GM15510 (cell line): Measurements from ENCODE around the gene ALDH1L2.

ENCODE experiments used
- POLR2A ChIP-seq: IDR thresholded peaks from 3 replicates; pipeline ENCODE4 v1.6.1; 2011; ENCODE audit warnings: borderline replicate concordance; ENCODE audit not compliant: insufficient read length; ENCODE audit errors: extremely low read depth

The ALDH1L2 gene

DNA sequence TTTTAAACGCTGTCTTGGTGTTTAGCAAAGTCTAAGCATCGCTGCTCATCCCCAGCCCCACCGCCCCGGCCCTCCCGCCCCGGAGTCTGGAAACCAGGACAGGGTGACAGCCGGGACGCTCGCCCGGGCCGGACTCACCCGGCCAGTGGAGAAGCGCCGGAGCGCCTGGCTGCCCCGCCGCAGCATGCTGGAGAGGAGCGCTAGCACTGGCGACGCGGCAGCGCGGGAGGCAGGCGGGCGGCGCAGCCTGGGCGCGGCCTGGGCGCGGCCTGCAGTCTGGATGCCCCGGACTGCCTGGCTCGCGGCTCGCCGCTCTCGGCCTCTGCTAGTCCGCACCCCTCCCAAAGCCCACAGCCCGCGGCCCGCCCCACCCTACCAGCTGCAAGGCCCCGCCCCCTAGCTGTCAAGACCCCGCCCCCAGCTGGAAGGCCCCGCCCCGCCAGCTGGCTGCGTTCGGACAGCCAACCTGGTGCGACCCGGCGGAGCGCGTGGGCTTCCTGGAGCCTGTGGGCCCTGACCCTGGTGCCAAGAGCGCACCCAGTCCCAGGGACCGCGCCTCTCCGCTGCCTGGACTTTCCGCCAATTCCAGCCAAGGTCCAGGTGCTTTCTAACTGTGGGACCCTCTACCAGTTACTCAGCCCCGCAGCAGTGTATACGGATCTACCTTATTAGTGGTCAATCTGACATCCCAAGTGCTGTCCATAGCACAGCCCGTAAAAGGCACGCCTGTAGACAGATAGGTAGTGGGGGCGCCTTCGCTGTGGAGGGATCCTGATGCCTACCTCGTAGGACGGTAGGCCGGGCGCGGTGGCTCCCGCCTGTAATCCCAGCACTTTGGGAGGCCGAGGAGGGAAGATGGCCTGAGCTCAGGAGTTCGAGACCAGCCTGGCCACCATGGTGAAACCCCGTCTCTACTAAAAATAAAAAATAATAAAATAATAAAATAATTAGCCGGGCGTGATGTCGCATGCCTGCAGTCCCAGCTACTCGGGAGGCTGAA lies at the start of gene ALDH1L2:
Gene ALDH1L2 (minus strand): TSS at position 208 of the 1,000 bp plus-strand sequence. CDS start 22 bp downstream, at position 186.
- TF ChIP-seq POLR2A: peak; percentile 78

- no peak for TF ChIP-seq POLR2A
These were observed 36.3 kb upstream of the ALDH1L2 start for GRCh38 chr12:105120551-105120950.

DNA sequence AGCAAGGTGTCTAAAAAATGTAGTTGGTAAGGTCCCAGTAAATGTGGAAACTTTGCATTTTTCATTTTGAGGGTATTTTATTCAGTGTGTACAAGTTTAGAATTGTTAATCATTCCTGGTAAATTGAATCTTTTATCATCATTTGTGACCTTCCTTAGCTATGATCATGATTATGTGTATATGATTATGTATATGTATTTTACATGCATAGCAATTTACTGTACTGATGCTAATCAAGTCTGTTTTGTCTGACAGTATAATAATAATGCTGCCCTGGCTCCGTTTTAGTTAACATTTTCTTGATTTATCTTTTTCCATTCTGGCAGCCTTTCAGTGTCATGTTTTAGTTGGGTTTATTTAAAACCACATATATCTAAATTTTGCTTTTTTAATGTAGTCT lies 32.7 kb upstream of the ALDH1L2 start:
- TF ChIP-seq POLR2A: no peak

DNA sequence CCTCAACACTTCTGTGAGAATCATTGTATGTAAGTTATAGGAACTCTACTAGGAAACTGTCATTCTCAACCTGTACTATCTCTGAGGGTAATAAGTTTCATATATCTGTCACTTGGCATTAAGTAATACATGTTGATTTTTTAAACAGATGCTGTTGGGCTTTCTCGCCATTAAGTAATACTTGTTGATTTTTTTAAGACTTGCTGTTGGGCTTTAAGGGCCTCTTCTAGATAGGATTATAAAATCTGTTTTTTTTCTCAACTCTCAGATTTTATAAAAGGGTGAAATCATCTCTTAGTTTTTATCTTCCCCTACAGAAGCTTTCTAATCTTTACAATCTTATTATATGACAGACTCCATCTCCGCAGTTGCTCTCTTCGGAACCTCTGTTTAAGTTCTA lies 28.8 kb upstream of the ALDH1L2 start:
- TF ChIP-seq POLR2A: no peak

DNA sequence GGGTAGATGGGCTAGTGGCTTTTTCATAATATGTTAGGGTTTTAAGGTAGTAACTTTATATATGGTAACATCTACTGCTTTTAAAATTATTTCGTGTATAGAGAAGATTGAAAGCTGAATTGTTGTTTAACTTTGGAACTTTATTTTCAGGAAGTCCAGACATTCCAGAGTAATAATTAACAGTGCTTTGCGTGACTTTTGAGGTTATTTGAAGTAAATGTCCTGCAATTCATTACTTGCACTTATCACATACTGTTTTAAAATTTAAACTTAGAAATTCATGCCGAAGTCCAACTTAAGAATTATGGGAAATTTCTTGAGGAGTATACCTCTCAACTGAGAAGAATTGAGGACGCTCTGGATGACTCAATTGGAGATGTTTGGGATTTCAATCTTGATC lies 26.6 kb upstream of the ALDH1L2 start:
- TF ChIP-seq POLR2A: no peak

- TF ChIP-seq POLR2A: no peak
These were observed 25.4 kb upstream of the ALDH1L2 start for GRCh38 chr12:105109465-105110212.

DNA sequence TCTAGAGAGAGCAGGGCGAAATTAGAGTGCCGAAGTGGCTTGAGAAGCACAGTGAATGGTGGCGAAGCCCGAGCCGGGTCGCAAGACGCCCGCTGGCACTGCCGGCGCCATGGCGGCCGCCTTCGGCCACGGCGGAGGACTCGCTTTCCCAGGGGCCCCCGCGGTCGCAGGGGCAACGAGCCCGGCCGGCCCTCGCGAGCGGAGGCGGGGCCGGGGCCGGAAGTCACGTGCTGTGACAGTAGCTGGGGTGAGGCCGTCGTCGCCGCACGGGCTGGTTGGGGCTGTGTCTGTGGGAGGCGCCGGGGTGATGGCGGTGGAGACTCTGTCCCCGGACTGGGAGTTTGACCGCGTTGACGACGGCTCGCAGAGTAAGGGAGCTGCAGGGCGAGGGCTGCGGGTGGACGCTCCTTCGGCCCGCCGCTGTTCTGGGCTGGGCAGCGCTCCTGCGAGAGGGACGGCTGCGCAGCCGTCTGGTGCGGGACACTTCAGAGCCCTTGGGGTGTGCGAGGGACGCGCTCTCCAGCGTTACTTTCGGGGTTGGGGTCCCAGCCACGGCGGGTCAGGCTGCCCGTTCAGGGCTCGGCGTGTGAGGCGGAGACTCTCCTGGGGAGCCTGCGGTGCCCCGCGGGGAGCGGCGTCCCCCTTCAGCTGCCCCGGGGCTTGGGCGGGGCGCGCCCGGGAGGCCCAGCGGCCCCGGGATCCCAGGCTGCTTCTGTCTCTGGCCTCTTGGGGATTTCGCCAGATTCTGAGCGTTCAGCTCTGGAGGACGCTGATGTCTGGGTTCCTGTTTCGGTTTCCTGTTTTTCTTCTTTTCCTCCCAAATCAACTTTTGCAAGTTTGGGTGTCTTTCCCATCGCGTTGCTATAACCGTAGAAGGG lies 23.5 kb upstream of the ALDH1L2 start, which contains the start of gene WASHC4:
Gene WASHC4 (plus strand): TSS at position 238 of the 878 bp plus-strand sequence. CDS start 70 bp downstream, at position 308.
- peak; percentile 99 for TF ChIP-seq POLR2A

DNA sequence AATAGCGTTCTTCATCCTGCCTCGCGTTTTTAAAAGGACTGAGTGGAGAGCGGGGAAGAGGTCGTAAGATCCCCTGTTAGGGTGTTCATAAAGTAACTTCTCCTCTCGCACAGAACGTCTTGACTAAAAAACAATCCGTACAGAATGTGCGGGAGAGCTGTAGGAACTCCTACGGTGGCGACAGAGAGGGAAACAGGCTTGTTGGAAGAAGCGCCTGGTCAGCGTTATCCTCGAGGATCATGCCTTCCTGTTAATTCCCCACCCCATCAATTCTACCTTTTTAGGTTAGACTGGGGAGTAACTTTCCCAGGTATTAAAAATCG lies 22.9 kb upstream of the ALDH1L2 start:
- no peak for TF ChIP-seq POLR2A

DNA sequence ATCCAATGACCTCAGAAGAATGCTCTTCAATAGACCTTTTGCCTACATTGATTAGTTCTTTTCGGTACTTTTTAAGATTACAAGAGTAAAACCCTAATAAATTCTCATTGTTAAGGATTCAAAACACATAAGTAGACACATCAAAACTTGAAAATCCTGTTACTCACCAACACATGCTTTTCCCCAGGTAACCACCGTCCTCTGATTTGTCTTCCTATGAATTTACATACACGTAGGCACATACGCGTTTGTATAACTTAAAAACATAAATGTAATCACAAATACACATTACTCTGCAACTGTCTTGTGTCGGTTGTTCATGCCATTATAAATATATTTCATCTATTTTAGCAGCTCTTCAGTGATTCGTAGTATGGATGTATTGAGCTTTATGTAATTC lies 22.4 kb upstream of the ALDH1L2 start:
- no peak for TF ChIP-seq POLR2A

DNA sequence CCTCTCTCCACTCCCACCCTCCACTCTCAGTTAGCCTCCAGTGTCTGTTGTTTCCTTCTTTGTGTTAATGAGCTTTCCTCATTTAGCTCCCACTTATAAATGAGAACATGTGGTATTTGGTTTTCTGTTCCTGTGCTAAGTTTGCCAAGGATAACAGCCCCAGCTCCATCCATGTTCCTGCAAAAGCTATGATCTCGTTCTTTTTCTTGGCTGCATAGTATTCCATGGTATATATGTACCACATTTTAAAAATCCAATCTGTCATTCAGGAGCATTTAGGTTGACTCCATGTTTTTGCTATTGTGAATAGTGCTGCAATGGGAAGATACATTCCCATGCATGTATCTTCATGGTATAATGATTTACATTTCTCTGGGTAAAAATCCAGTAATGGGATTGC lies 20.5 kb upstream of the ALDH1L2 start:
- no peak for TF ChIP-seq POLR2A

DNA sequence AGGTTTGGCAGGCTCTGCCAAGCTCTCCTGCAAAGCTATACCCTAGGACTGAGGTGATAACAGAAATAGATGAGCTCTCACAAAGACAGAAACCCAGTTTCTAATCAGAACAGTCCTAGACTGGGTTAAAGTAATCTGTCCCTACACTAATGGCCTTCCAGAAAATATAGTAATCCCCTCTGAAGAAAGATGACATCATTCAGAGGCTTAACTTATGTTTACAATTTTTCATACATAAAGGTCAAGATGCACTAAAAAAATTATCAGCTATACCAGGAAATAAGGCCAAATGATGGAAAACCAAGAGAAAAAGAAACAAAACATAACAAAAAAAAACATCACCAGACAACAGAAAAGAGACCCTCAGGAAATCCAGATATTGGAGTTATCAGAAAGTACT lies 18.4 kb upstream of the ALDH1L2 start:
- no peak for TF ChIP-seq POLR2A

DNA sequence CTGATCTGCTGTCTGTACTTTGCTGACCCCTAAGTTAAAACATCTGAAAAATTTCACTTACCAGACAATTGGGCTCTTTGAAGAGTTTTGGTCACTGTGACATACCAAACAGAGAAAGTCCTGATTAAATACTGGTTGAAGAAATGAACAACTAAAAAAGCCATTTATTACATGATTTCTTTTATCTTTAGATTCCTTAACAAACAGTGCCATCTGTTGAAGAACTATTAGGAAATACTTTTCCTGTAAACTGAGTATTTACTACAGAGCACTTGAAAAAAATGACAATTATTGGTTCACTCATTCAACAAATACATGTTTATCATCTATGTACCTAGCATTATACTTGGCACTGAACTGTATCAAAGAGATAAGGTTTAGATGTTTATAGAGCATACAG lies 16.7 kb upstream of the ALDH1L2 start:
- TF ChIP-seq POLR2A: no peak

DNA sequence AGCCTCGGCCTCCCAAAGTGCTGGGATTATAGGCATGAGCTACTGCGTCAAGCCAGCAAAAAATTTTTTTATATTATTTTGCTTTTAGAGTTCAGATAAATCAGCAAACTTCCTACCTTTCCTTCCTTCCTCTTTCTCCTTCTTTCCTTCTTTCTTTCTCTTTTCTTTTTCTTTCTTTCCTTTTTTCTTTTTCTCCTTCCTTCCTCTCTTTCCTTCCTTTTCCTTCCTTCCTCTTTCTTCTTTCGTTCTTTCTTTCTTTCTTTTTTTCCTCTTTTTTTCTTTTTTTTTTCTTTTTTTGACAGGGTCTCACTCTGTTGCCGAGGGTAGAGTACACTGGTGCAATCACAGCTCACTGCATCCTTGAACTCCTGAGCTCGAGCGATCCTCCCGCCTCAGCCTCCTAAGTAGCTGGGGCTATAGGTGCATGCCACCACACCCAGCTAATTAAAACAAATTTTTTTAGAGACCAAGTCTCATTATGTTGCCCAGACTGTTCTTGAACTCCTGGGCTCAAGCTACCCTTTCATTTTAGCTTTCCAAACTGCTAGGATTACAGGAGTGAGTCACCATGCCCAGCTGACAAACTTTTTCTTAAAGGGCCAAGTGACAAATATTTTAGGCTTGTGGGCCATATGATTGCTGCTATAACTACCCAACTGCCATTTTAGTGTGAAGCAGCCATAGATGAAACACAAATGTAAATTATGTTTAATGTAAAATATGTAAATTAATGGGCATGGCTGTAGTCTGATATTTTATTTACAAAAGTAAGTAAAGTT lies 16.1 kb upstream of the ALDH1L2 start:
- no peak for TF ChIP-seq POLR2A

DNA sequence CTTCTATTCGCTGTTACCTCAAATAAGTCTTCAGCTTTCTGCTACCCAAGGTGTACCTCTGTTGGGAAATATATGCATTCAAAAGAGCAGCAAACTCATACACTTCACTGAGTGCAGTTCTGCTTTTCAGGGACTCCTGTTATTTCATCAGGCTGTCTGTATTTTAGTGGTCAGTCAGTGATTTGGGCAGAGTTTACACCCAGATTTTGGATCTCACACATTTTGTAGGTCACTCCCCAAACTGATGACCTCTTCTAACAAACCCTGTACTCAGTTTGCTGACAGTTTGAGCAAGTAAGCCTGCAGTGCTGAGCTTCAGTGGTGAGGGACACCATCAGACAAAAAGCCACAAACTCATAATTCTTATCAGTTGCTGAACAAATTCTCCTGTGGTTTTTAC lies 15.1 kb upstream of the ALDH1L2 start:
- TF ChIP-seq POLR2A: no peak

DNA sequence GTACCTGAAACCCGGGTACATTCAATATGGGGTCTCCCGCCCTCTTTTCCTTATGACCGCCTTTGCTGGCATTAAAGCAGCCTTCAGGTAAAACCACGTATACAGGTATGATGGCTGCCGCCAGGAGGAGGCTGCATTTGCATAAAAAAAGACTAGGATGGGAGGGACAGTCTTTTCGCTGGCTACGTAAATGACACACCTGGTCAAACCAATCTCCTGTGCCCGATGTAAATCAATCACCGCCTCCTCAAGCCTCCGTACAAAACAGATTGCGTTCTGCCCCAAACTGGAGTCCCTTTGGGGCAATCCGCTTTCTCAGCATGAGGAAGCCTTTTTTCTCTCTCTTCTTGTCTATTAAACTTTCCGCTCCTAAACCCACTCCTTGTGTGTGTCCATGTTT lies 8.1 kb upstream of the ALDH1L2 start:
- no peak for TF ChIP-seq POLR2A
